OCI-LY7 (cell line): ENCODE results near the gene DCDC2C. TPM values are rescaled to one million over a fixed set of nuclear protein-coding genes. Genes with fewer than 3 reads are reported as not detected.

Experiments used
- BruUV-seq: library from RNA; stranded (reverse); fragments of 400-500 nt; replicated peaks from 2 replicates; lab custom pipeline; 2021; lab: Mats Ljungman, UMichigan
- CTCF ChIA-PET: fragments of 300-600 bp; sonication (Branson Sonifier 250); formaldehyde crosslinking; loops from one replicate; lab custom pipeline; 2022; ENCODE audit warnings: antibody characterized with exemption; ENCODE audit not compliant: unreplicated experiment; lab: Charles Lee
- POLR2A ChIA-PET: fragments of 300-600 bp; sonication (Branson Sonifier 250); formaldehyde crosslinking; loops from one replicate; lab custom pipeline; 2022; ENCODE audit warnings: antibody characterized with exemption; lab: Charles Lee
- DNase-seq: peaks from one replicate; pipeline ENCODE4 v3.0.0-alpha.2; 2015; ENCODE audit warnings: low spot score
- H2AFZ ChIP-seq: fragments of 200-600 bp; sonication (generic), shearing (Covaris generic); 2 replicates; pipeline ENCODE4 v1.6.1; 2014; ENCODE audit warnings: mild to moderate bottlenecking, antibody characterized with exemption, low read length, moderate library complexity
- H3K27ac ChIP-seq: fragments of 200-600 bp; sonication (generic); 2 replicates; pipeline ENCODE4 v1.5.1; 2014; ENCODE audit warnings: mixed run types, low read depth, mild to moderate bottlenecking, moderate library complexity, low read length, inconsistent platforms; ENCODE audit not compliant: poor library complexity, severe bottlenecking
- H3K36me3 ChIP-seq: fragments of 200-600 bp; sonication (generic); 2 replicates; pipeline ENCODE4 v1.6.1; 2014; ENCODE audit warnings: mild to moderate bottlenecking, antibody characterized with exemption, low read length, moderate library complexity, mixed read lengths; ENCODE audit not compliant: insufficient read depth
- H3K4me1 ChIP-seq: fragments of 200-600 bp; sonication (generic); 2 replicates; pipeline ENCODE4 v1.5.1; 2014; ENCODE audit warnings: mild to moderate bottlenecking, low read length; ENCODE audit not compliant: insufficient read depth, poor library complexity, severe bottlenecking
- H3K4me2 ChIP-seq: fragments of 200-600 bp; sonication (generic); 2 replicates; pipeline ENCODE4 v1.6.1; 2014; ENCODE audit warnings: mild to moderate bottlenecking, low read length
- H3K4me3 ChIP-seq: fragments of 200-600 bp; sonication (generic); 2 replicates; pipeline ENCODE4 v1.5.1; 2014; ENCODE audit warnings: mild to moderate bottlenecking, low read depth, low read length; ENCODE audit not compliant: poor library complexity, severe bottlenecking
- H3K79me2 ChIP-seq: fragments of 200-600 bp; sonication (generic); 2 replicates; pipeline ENCODE4 v1.6.1; 2016; ENCODE audit warnings: low read depth, mild to moderate bottlenecking, low read length, moderate library complexity, mixed read lengths; ENCODE audit not compliant: insufficient read depth
- H3K9me2 ChIP-seq: fragments of 200-600 bp; sonication (generic); 2 replicates; pipeline ENCODE4 v1.6.1; 2016; ENCODE audit warnings: mild to moderate bottlenecking, low read length, mixed read lengths; ENCODE audit not compliant: insufficient read depth
- H3K9me3 ChIP-seq: fragments of 200-600 bp; sonication (generic); 2 replicates; pipeline ENCODE4 v1.6.1; 2014; ENCODE audit warnings: mild to moderate bottlenecking, mixed run types, low read length, mixed read lengths
- H4K20me1 ChIP-seq: fragments of 200-600 bp; sonication (generic); 2 replicates; pipeline ENCODE4 v1.6.1; 2014; ENCODE audit warnings: mild to moderate bottlenecking, antibody characterized with exemption, low read length, moderate library complexity, mixed read lengths; ENCODE audit not compliant: insufficient read depth
- EZH2phosphoT487 ChIP-seq: fragments of 200-600 bp; sonication (generic); IDR thresholded peaks from 2 replicates; pipeline ENCODE4 v1.6.1; 2018; ENCODE audit warnings: low read depth, borderline replicate concordance, mild to moderate bottlenecking, mixed run types, antibody characterized with exemption, low read length, moderate library complexity, mixed read lengths
- intact Hi-C: fragments of 100-400 bp; cut with micrococcal nuclease; formaldehyde crosslinking; loops from one replicate; pipeline ENCODE4 v1.10.0; 2022; ENCODE audit not compliant: unreplicated experiment
- total RNA-seq, 2 experiments: library from RNA; depleted of rRNA in 1 of 2; stranded (reverse); fragments of >200 nt in 1 of 2; shearing (Covaris generic) in 1 of 2; gene quantifications; 2 replicates each; pipeline ENCODE4 v1.2.3, GENCODE V29; 2014 to 2022
- TF ChIP-seq, protein P1 (sequence below): fragments of 200-600 bp; sonication (generic); conservative IDR thresholded peaks from 2 replicates; pipeline ENCODE4 v1.5.1; 2014; ENCODE audit warnings: mild to moderate bottlenecking, antibody characterized with exemption, low read length, moderate library complexity, mixed read lengths

Gene DCDC2C
- total RNA-seq, 2 experiments from 2014 or later, result not detected

DNA sequence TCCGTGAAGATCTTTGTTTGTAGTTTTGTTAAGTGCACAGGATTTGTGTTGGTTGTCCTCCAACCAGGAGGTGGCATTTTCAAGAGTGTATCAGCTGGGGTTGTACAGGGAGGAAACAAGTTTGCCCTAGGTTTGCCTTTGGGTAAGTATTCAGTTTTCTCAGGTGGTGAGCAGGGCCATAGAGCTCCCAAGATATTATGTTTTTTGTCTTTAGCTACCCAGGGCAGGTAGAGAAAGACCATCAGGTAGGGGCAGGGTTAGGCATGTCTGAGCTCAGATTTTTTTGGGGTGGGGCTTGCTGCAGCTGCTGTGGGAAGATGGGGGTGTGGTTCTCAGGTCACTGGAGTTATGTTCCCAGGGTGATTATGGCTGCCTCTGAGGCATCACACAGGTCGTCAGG, 191.6 kb downstream of the DCDC2C start:
- POLR2A ChIA-PET, result interaction anchor here (0.5 to 0.9 kb wide), 3 partner anchors 8 to 1796 kb away, joined by 3 read pairs; no protein-coding TSS in a partner anchor
- Histone ChIP-seq H3K36me3 (no peaks in the 10 kb centered on the region), H3K4me3 (no peak overlapping the region), H3K9me2 (no peaks in the 10 kb centered on the region), H3K4me2 (no peak overlapping the region), H3K27ac (no peak overlapping the region), H4K20me1 (no peaks in the 10 kb centered on the region), H3K4me1 (no peaks in the 10 kb centered on the region), H3K9me3 (no peaks in the 10 kb centered on the region), H2AFZ (no peak overlapping the region), H3K79me2 (no peaks in the 10 kb centered on the region)
- DNase-seq, result no peak
- no peak for TF ChIP-seq EZH2phosphoT487
- TF ChIP-seq, protein P1, sequence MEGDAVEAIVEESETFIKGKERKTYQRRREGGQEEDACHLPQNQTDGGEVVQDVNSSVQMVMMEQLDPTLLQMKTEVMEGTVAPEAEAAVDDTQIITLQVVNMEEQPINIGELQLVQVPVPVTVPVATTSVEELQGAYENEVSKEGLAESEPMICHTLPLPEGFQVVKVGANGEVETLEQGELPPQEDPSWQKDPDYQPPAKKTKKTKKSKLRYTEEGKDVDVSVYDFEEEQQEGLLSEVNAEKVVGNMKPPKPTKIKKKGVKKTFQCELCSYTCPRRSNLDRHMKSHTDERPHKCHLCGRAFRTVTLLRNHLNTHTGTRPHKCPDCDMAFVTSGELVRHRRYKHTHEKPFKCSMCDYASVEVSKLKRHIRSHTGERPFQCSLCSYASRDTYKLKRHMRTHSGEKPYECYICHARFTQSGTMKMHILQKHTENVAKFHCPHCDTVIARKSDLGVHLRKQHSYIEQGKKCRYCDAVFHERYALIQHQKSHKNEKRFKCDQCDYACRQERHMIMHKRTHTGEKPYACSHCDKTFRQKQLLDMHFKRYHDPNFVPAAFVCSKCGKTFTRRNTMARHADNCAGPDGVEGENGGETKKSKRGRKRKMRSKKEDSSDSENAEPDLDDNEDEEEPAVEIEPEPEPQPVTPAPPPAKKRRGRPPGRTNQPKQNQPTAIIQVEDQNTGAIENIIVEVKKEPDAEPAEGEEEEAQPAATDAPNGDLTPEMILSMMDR, result no peak
- CTCF ChIA-PET, result no interaction called here
- intact Hi-C loops, result no loop called here
- BruUV-seq, result no TSS peak

Other genes with a start within 250 kb of the DCDC2C start
- gene ADI1, start 184.0 kb upstream of the DCDC2C start, total RNA-seq (2014; rRNA removed; shearing (Covaris generic)), result 19.2 and 20.0 TPM in 2 replicates
- 22.1 and 26.2 TPM in 2 replicates for gene ADI1, start 184.0 kb upstream of the DCDC2C start, total RNA-seq (2022)
- 34.7 and 35.7 TPM in 2 replicates for gene RNASEH1, start 145.2 kb upstream of the DCDC2C start, total RNA-seq (2014; rRNA removed; shearing (Covaris generic))
- gene RNASEH1, start 145.2 kb upstream of the DCDC2C start, total RNA-seq (2022), result 41.9 and 48.2 TPM in 2 replicates
- gene RPS7, start 128.3 kb upstream of the DCDC2C start, total RNA-seq (2014; rRNA removed; shearing (Covaris generic)), result 2,658 and 2,982 TPM in 2 replicates
- gene RPS7, start 128.3 kb upstream of the DCDC2C start, total RNA-seq (2022), result 2,524 and 2,654 TPM in 2 replicates
- gene COLEC11, start 108.5 kb upstream of the DCDC2C start, total RNA-seq (2014; rRNA removed; shearing (Covaris generic)), result not detected in 2 replicates
- gene COLEC11, start 108.5 kb upstream of the DCDC2C start, total RNA-seq (2022), result 1.1 and 1.7 TPM in 2 replicates
- not detected in 2 replicates for gene ALLC, start 45.4 kb upstream of the DCDC2C start, total RNA-seq (2014; rRNA removed; shearing (Covaris generic))
- gene ALLC, start 45.4 kb upstream of the DCDC2C start, total RNA-seq (2022), result not detected in 2 replicates